Testis (tissue), 2 donors: ENCODE results near the gene MED27.

Experiments
- POLR2A ChIP-seq: fragments of 450-650 bp; IDR thresholded peaks from one replicate; pipeline ENCODE4 v1.6.1; 2017; ENCODE audit warnings: antibody characterized with exemption, mild to moderate bottlenecking, moderate library complexity
- TF ChIP-seq, protein P1 (sequence below), 3 experiments: fragments of 450-650 bp in 2 of 3; fragments of 200-600 bp in 1 of 3; sonication (generic) in 1 of 3; IDR thresholded peaks; one replicate each; pipeline ENCODE4 v1.5.1; 2016 to 2019; ENCODE audit warnings: antibody characterized with exemption in 3 of 3, mild to moderate bottlenecking in 2 of 3, moderate library complexity in 1 of 3

DNA sequence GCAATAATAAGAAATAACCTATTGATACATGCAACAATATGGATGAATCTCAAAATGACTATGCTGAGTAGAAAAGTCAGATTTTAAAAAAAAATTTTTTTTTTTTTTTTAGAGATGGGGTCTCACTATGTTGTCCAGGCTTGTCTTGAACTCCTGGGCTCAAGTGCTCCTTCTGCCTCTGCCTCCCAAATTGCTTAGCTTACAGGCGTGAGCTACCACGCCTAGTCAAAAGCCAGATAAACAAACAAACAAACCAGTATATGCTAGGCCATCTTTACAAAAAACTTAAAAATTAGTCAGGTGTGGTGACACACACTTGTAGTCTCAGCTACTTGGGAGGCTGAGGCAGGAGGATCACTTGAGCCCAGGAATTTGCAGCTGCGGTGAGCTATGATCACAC is 79.0 kb downstream of the MED27 start:
- TF ChIP-seq POLR2A: no peak
- TF ChIP-seq, protein P1, sequence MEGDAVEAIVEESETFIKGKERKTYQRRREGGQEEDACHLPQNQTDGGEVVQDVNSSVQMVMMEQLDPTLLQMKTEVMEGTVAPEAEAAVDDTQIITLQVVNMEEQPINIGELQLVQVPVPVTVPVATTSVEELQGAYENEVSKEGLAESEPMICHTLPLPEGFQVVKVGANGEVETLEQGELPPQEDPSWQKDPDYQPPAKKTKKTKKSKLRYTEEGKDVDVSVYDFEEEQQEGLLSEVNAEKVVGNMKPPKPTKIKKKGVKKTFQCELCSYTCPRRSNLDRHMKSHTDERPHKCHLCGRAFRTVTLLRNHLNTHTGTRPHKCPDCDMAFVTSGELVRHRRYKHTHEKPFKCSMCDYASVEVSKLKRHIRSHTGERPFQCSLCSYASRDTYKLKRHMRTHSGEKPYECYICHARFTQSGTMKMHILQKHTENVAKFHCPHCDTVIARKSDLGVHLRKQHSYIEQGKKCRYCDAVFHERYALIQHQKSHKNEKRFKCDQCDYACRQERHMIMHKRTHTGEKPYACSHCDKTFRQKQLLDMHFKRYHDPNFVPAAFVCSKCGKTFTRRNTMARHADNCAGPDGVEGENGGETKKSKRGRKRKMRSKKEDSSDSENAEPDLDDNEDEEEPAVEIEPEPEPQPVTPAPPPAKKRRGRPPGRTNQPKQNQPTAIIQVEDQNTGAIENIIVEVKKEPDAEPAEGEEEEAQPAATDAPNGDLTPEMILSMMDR (IDR thresholded peaks at IDR 0.05): no peak
